GM10266 (cell line): ENCODE data around the gene UNK.

Source experiments
- DNase-seq: peaks from one replicate; pipeline ENCODE4 v3.0.0; 2012; ENCODE audit errors: extremely low spot score
- TF ChIP-seq, protein P1 (sequence below): IDR thresholded peaks from 2 replicates; pipeline ENCODE4 v1.5.1; 2012; ENCODE audit warnings: mild to moderate bottlenecking, low read depth; ENCODE audit not compliant: control insufficient read depth, insufficient read depth; ENCODE audit errors: missing control alignments

Gene UNK

DNA sequence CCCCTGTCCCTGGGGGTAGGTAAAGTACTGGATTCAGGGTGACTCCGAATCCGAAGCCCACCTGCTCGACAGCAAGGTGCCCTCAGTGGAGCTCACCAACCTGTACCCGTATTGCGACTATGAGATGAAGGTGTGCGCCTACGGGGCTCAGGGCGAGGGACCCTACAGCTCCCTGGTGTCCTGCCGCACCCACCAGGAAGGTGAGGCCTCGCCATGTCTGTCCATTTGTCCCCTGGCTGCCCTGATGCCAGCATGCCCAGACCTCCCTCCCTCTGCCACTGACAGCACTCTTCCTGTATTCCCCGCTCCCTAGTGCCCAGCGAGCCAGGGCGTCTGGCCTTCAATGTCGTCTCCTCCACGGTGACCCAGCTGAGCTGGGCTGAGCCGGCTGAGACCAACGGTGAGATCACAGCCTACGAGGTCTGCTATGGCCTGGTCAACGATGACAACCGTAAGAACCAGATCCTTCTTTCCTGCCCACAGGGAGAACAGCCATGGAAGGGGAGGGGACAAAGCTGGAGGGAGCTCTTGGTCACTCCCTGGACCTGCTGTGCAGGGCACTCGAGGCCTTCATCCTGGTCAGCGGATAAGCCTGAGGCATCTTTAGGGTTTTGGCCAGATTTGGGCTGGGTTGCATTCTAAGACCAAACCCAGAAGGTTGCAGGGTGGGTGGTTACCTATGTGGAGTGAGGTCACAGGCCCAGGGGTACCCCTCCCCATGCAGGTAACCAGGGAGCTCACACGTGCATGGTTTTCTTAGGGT lies 33.8 kb upstream of the UNK start:
- TF ChIP-seq, protein P1, sequence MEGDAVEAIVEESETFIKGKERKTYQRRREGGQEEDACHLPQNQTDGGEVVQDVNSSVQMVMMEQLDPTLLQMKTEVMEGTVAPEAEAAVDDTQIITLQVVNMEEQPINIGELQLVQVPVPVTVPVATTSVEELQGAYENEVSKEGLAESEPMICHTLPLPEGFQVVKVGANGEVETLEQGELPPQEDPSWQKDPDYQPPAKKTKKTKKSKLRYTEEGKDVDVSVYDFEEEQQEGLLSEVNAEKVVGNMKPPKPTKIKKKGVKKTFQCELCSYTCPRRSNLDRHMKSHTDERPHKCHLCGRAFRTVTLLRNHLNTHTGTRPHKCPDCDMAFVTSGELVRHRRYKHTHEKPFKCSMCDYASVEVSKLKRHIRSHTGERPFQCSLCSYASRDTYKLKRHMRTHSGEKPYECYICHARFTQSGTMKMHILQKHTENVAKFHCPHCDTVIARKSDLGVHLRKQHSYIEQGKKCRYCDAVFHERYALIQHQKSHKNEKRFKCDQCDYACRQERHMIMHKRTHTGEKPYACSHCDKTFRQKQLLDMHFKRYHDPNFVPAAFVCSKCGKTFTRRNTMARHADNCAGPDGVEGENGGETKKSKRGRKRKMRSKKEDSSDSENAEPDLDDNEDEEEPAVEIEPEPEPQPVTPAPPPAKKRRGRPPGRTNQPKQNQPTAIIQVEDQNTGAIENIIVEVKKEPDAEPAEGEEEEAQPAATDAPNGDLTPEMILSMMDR: no peak

DNA sequence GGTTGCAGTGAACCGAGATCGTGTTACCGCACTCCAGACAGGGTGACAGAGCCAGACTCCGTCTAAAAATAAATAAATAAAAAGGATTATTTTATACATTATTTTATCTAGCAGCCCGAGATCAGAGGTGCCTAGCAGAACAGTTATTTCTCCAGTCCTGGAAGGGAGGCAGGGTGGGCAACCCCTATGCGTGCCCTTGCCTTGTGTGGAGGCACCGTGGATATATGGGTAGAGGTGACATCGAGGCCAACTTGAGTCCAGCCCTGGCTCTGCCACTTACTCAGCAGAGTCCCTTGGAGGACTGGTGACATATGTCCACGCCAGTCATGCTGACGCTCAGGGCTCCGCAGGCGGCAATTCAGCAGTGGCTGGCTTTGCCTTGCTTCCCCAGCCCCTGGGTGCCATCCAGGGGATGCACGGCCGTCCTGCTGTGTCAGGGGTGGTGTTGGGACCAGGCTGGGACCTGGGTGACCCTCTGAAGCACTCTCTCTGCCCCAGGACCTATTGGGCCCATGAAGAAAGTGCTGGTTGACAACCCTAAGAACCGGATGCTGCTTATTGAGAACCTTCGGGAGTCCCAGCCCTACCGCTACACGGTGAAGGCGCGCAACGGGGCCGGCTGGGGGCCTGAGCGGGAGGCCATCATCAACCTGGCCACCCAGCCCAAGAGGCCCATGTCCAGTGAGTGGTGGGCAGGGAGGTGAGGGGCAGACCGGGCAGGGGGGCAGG lies 32.8 kb upstream of the UNK start:
- DNase-seq: no peak
- TF ChIP-seq, protein P1: no peak

More for the DNA sequence above, 33.8 kb upstream of the UNK start:
- DNase-seq: no peak

DNA sequence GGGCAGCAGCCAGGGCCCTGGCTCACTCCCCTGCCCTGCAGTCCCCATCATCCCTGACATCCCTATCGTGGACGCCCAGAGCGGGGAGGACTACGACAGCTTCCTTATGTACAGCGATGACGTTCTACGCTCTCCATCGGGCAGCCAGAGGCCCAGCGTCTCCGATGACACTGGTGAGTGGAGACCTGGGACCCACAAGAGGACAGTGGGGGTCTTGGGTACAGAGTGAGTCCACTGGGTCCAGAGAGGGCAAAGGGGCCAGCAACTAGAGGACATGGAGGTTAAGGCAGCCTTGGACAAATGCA lies 32.2 kb upstream of the UNK start:
- TF ChIP-seq, protein P1: no peak
- no peak for DNase-seq

DNA sequence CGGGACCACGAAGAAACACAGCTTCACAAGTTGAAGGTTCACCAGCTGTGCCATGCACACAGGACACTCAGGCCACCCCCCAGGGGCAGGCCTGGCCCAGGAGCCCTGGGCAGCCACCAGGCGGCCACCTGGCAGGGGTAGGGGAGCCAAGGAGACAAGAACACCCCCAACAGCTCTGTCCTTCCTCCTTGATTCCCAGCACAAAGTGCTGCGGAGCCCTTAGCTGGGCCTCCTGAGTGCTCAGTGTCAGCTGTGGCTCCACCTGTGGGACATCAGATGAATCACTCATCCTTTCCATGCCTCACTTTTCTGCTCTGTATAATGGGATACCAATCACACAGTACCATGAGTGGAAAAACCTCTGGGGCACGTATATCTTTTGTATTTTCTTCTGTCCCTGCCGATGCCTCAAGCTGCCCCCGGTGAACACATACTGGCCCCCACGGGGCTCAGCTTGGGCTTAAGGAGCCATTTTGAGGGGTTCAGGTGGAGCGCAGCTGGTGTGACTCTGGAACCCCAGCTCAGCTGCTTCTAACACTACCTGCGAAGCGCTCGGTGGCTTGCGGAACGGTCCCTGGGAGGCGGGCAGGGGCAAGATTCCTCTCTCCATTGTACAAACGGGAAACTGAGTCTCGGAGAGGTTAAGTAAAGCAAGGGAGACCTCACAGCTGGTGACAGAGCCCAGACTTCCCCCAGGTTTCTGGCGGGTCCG lies 31.6 kb upstream of the UNK start:
- DNase-seq: peak; percentile 59

DNA sequence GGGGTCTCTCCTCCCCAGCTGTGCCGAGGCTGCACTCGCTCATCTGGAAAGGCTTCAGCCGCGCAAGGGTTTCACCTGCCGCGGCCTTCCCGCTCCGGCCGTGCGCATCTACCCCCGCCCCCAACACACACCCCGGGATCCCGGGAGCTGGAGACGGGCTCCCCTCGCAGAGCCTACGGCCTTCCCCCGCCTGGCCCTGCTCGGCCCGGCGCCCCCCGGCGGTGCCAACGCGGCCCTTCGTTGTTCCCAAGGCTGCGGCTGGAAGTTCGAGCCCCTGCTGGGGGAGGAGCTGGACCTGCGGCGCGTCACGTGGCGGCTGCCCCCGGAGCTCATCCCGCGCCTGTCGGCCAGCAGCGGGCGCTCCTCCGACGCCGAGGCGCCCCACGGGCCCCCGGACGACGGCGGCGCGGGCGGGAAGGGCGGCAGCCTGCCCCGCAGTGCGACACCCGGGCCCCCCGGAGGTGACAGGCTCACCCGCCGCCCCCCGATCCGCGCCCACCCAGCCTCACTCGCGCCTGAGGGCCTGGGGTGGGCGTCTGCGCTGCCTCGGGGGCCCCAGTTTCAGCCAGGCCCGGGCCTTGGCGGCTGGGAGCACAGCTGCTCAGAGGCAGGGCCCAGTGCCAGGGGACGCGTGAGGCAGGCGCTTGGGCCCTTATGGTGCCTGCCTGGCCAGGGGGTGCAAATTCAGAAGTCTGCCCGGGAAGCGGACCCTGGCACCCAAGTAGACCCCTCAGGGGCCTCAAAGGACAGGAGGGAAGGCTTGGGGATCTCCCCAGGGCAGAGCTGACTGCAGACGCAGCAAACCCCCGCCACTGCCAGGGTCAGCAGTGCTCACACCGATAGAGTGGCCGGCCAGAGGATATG lies 30.9 kb upstream of the UNK start:
- TF ChIP-seq, protein P1: peak; percentile 97
- DNase-seq: peak; percentile 94

More for the DNA sequence above, 31.6 kb upstream of the UNK start:
- TF ChIP-seq, protein P1: no peak

DNA sequence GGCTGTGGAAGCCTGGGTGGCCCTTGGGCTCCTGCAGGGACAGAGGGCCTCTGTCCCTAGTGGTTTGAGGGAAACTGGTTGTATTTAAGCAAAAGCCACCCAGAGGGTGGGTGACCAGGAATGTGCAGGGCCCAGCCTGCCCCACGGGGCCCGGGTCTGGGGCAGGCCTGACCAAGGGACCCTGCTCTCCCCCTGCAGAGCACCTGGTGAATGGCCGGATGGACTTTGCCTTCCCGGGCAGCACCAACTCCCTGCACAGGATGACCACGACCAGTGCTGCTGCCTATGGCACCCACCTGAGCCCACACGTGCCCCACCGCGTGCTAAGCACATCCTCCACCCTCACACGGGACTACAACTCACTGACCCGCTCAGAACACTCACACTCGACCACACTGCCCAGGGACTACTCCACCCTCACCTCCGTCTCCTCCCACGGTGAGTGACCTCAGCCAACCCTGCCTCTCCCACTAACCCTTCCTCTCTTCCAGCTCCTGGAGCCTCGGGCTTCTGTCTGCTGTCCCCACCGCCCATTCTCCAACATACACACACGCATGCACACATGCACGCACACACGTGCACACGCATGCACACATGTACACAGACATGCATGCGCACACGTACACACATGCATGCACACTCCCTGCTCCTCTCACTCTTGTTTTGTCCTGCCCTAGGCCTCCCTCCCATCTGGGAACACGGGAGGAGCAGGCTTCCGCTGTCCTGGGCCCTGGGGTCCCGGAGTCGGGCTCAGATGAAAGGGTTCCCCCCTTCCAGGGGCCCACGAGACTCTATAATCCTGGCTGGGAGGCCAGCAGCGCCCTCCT lies 30.0 kb upstream of the UNK start:
- TF ChIP-seq, protein P1: no peak
- DNase-seq: no peak
